GM21576 (cell line): Measurements from ENCODE around the gene SCAANT1.

ENCODE experiments used
- ATAC-seq: cut with Tn5 transposase; IDR thresholded peaks from one replicate; pipeline ENCODE4 v1.9.1; 2021; ENCODE audit warnings: mild to moderate bottlenecking, moderate library complexity; ENCODE audit not compliant: unreplicated experiment

Gene SCAANT1

DNA sequence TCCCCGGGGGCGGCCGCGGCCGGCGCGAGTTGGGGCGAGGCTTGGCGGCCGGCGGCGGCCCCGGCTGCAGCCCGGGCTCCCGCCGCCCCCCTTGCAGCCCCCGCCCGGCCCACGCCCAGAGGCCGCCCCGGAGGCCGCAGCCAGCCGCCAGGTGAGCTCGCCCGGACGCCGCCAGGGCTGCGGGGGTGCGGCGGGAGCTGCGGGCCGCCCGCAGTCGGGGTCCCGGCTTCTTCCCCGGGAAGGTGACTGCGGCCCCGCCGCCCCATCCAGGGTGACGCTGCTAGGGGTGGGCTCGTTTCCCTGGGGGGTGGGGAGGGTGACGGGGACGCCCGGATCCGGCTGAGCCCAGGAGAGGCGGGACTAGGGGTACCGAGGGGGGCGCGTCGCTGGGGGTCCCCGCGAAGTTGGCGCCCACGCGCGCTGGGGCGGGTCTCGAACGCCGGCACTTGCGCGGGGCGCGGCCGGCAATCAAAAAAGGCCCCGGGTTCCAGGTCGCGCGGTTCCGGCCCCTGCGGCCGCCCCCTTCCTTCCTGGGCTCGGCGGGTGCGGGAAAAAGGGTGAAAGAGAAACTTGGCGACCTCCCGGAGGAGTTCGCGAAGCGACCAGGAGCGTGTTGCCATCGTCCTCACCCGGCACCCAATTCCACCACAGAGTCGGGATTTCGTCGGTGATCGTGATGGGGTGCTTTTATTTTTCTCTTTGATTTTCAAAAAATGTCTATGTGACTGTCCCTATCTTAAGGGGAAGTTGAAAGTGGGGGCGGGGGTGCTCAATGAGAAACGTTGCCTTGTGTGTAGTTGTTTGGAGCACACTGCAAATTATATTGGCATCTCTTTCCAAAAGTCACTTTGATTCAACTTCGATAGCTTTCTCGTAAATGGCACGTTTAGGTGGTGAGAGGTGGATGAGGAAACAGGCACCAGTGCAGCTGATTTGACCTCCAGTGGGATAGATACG lies 47.9 kb downstream of the SCAANT1 start:
- peak; percentile 44 for ATAC-seq

DNA sequence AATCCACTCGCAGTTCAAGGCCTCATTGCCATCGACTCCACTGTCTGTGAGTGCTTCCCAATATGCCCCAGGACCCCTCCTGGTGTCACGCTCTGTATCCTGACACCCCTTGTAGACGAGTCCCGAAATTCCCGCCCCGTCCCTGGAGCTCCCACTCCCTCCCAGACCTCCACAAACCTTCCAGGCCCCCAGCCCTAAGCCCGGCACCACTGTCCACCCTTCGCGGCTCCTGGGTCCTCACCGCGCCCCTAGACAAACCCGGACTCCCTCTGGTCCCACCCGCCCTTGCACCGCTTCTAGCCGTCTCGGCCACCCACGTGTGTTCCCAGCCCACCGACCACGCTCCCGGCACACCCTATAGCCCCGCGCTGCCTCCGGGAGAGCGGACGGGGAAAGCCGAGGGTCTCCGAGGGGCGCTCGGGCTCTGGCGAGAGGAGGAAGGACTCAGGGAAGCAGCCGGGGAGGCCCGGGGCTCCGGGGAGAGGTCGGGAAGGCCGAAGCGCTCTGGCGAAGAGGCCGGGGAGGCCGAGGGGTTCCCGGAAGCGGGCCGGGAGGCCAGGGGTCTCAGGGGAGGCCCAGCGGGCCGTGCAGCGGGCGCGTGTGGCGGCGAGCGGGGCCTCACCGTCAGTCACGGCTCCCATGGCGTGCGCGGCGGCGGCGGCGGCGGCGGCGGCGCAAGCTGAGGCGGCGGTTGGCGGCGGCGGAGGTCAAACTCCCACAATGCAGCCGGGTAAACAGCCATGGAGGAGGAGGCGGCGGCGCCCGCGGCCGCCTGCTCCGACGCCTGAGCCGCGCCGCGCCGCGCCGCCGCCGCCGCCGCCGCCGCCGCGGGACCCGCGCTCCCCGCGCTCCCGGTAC lies 48.8 kb downstream of the SCAANT1 start, which contains the start of the genes ATXN7 and THOC7:
ATXN7 (plus strand) TSS at position 718 of the 858 bp plus-strand sequence. CDS start 48,732 bp downstream, outside the sequence.
THOC7 (minus strand) TSS at position 656 of the 858 bp plus-strand sequence; CDS start at position 641, 15 bp downstream.
- peak; percentile 66 for ATAC-seq

DNA sequence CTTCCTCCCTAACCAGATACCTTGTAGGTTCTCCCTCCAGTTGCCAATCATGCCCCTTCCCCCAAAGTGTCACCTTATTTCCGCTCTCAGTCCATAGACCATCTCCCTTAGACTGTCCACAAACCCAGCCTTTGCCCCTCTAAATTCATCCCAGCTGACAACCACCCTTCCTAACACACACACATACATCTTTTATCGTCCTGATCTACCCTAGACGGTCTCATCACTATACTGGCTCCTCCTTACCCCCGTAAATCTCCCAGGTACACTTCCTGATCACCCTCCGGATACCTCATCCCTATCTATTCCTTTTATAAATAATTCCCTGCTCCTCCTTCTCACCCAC lies 49.4 kb downstream of the SCAANT1 start:
- ATAC-seq: peak; percentile 7
